ENCODE data around the gene MSANTD7. TPM values are rescaled to one million over a fixed set of nuclear protein-coding genes. Genes with fewer than 3 reads are reported as not detected.
"Not testable (repeated sequence)": the region's sequence is repeated elsewhere in the genome, so short reads cannot be mapped to it uniquely, and the experiment has no call there.

The MSANTD7 gene
- total RNA-seq, 4 donors from 2014 or later = 11.5 to 19.8 (median 14.0) TPM

DNA sequence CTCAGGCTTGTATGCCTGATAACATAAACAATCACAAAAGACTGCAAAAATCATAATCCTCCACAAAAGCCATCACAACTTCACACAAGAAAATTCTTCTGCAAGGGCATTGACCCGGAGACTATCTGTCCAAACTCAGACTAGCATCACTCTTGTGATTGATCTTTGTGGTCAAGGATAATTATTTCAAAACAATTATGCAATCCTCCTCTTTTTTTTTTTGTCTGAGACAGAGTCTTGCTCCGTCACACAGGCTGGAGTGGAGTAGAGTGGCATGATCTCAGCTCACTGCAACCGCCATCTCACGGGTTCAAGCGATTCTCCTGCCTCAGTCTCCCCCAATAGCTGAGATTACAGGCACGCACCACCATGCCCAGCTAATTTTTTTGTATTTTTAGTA, 22.4 kb upstream of the MSANTD7 start:
- no peaks in the 10 kb centered on the region for H3K36me3 ChIP-seq
- H3K4me1 ChIP-seq = no peaks in the 10 kb centered on the region
- intact Hi-C loops (cut with DNase I; ENCODE audit: low total_unique reads) (no loop called here), in situ Hi-C loops (cut with MboI; ENCODE audit: low pct_ligation_motif_present in 1 of 4, low pct_unique_long_range_greater_than_20kb in 1 of 4, low sequenced_read_pairs in 3 of 4) (loop anchor here in 2 of 4 donors (25.0 kb wide), 2 partner anchors 278 to 603 kb away; no protein-coding TSS in a partner anchor)
- no peaks in the 10 kb centered on the region for H3K9me3 ChIP-seq
- H3K27ac ChIP-seq = no peak overlapping the region
- TF ChIP-seq, protein P1, sequence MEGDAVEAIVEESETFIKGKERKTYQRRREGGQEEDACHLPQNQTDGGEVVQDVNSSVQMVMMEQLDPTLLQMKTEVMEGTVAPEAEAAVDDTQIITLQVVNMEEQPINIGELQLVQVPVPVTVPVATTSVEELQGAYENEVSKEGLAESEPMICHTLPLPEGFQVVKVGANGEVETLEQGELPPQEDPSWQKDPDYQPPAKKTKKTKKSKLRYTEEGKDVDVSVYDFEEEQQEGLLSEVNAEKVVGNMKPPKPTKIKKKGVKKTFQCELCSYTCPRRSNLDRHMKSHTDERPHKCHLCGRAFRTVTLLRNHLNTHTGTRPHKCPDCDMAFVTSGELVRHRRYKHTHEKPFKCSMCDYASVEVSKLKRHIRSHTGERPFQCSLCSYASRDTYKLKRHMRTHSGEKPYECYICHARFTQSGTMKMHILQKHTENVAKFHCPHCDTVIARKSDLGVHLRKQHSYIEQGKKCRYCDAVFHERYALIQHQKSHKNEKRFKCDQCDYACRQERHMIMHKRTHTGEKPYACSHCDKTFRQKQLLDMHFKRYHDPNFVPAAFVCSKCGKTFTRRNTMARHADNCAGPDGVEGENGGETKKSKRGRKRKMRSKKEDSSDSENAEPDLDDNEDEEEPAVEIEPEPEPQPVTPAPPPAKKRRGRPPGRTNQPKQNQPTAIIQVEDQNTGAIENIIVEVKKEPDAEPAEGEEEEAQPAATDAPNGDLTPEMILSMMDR (IDR thresholded peaks at IDR 0.05) = no peak
- TF ChIP-seq POLR2AphosphoS5 (IDR thresholded peaks at IDR 0.05) = no peak
- no peak for TF ChIP-seq EP300 (IDR thresholded peaks at IDR 0.05; ENCODE audit: low read depth)
- TF ChIP-seq POLR2A (IDR thresholded peaks at IDR 0.05) = no peak
- DNase-seq = no peak
- no peaks in the 10 kb centered on the region for H3K27me3 ChIP-seq
- H3K4me3 ChIP-seq = no peak overlapping the region
- 92% methylated on average over 3 to 6 of the region's 6 CpGs for WGBS, 2 donors (ENCODE audit: low coverage in 1 of 2)

DNA sequence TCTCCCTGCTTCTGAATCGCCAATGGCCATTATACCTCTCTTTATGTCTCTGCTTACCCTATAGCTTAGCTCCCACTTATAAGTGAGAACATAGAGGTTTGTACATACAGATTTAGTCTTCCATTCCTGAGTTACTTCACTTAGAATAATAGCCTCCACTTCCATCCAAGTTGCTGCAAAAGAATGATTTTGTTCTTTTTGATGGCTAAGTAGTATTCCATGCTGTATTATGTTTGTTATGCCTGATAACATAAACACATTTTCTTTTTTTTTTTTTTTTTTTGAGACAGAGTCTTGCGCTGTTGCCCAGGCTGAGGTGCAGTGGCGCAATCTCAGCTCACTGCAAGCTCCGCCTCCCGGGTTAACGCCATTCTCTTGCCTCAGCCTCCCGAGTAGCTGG, 21.4 kb upstream of the MSANTD7 start:
- H3K4me3 ChIP-seq; H3K36me3 ChIP-seq; DNase-seq; H3K9me3 ChIP-seq; H3K4me1 ChIP-seq; H3K27ac ChIP-seq; intact Hi-C loops (cut with DNase I; ENCODE audit: low total_unique reads); H3K27me3 ChIP-seq: not testable (repeated sequence)
- 88 to 95% methylated on average over 5 to 7 of the region's 7 CpGs for WGBS, 2 donors (ENCODE audit: low coverage in 1 of 2)
- in situ Hi-C loops (cut with MboI; ENCODE audit: low pct_ligation_motif_present in 1 of 4, low pct_unique_long_range_greater_than_20kb in 1 of 4, low sequenced_read_pairs in 3 of 4) = loop anchor here in 2 of 4 donors (25.0 kb wide), 2 partner anchors 279 to 604 kb away; no protein-coding TSS in a partner anchor

DNA sequence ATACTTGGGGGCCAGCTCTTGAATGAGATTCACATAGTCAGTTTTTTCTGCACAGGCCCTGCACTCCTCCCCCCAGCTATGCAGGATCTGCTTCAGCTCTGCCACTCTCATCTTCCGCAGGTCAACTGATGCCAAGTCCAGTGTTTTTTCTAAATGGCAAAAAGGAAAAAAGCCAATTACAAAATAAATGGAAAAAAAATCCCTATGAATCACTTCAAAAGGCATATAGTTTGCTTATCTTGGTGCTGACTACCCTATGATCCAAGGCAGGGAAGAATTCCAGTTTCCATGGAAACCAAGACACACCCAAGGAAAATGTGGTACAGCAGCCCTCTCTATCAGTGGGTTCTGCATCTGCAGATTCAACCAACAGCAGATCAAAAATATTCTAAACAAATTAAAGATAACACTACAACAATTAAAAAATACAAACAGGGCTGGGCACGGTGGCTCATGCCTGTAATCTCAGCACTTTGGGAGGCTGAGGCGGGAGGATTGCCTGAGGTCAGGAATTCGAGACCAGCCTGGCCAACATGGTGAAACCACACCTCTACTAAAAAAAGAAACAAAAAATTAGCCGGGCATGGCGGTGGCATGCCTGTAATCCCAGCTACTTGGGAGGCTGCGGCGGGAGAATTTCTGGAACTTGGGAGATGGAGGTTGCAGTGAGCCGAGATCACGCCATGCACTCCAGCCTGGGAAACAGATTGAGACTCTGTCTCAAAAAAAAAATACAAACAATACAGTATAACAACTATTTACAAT, 17.9 kb upstream of the MSANTD7 start:
- Histone ChIP-seq H3K4me3 (no peak overlapping the region), H3K36me3 (no peaks in the 10 kb centered on the region), H3K4me1 (peaks cover 0 to 13% (median 0%) of the 10 kb centered on the region in 4 donors), H3K27ac (no peak overlapping the region), H3K9me3 (no peaks in the 10 kb centered on the region), H3K27me3 (no peaks in the 10 kb centered on the region)
- in situ Hi-C loops (cut with MboI; ENCODE audit: low pct_ligation_motif_present in 1 of 4, low pct_unique_long_range_greater_than_20kb in 1 of 4, low sequenced_read_pairs in 3 of 4) (loop anchor here in 3 of 4 donors (5.0 to 25.0 kb wide), 4 partner anchors 283 to 608 kb away; no protein-coding TSS in a partner anchor), intact Hi-C loops (cut with DNase I; ENCODE audit: low total_unique reads) (loop anchor here (10.0 kb wide), 2 partner anchors 275 to 315 kb away; no protein-coding TSS in a partner anchor)
- WGBS, 2 donors (ENCODE audit: low coverage in 1 of 2) = 93 to 100% methylated on average over 1 to 10 of the region's 10 CpGs
- no peak for DNase-seq
- no peak for TF ChIP-seq POLR2A (IDR thresholded peaks at IDR 0.05)
- TF ChIP-seq, protein P1 (IDR thresholded peaks at IDR 0.05) = no peak
- no peak for TF ChIP-seq EP300 (IDR thresholded peaks at IDR 0.05; ENCODE audit: low read depth)
- no peak for TF ChIP-seq POLR2AphosphoS5 (IDR thresholded peaks at IDR 0.05)

DNA sequence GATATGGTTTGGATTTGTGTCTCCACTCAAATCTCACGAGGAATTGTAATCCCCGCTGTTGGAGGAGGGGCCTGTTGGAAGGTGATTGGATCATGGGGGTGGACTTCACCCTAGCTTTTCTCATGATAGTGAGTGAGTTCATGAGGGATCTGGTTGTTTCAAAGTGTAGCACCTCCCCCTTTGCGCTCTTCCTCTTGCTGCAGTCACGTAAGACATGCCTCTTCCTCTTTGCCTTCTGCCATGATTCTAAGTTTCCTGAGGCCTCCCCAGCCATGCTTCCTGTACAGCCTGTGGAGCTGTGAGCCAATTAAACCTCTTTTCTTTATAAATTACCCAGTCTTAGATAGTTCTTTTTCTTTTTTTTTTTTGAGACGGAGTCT, 17.3 kb upstream of the MSANTD7 start:
- in situ Hi-C loops (cut with MboI; ENCODE audit: low pct_ligation_motif_present in 1 of 4, low pct_unique_long_range_greater_than_20kb in 1 of 4, low sequenced_read_pairs in 3 of 4) = loop anchor here in 3 of 4 donors (5.0 to 25.0 kb wide), 4 partner anchors 283 to 608 kb away; no protein-coding TSS in a partner anchor
- intact Hi-C loops (cut with DNase I; ENCODE audit: low total_unique reads) = loop anchor here (10.0 kb wide), 2 partner anchors 276 to 316 kb away; no protein-coding TSS in a partner anchor
- Histone ChIP-seq H3K27ac (no peak overlapping the region), H3K27me3 (no peaks in the 10 kb centered on the region), H3K36me3 (no peaks in the 10 kb centered on the region), H3K9me3 (no peaks in the 10 kb centered on the region), H3K4me1 (peaks cover 0 to 13% (median 0%) of the 10 kb centered on the region in 4 donors), H3K4me3 (no peak overlapping the region)
- WGBS, 2 donors (ENCODE audit: low coverage in 1 of 2) = 89 to 95% methylated on average over 3 to 5 of the region's 5 CpGs
- TF ChIP-seq POLR2AphosphoS5 (IDR thresholded peaks at IDR 0.05) (no peak), EP300 (IDR thresholded peaks at IDR 0.05; ENCODE audit: low read depth) (no peak), POLR2A (IDR thresholded peaks at IDR 0.05) (no peak)
- TF ChIP-seq, protein P1 (IDR thresholded peaks at IDR 0.05) = no peak
- DNase-seq = no peak
